Mesenchymal stem cell (in vitro differentiated cells and primary cell): Measurements from ENCODE around the gene PPDPF.

ENCODE experiments used
- DNase-seq: peaks from one replicate; pipeline ENCODE4 v3.0.0-alpha.2; 2013
- H2AFZ ChIP-seq: one replicate; pipeline ENCODE4 v1.6.1; 2013; ENCODE audit warnings: low read depth, mild to moderate bottlenecking, control low read depth, inconsistent platforms, low read length, moderate library complexity
- H2AK5ac ChIP-seq: 2 replicates; pipeline ENCODE4 v1.6.1; 2013; ENCODE audit warnings: low read length, moderate library complexity, mild to moderate bottlenecking, inconsistent platforms; ENCODE audit not compliant: severe bottlenecking
- H2BK120ac ChIP-seq: one replicate; pipeline ENCODE4 v1.6.1; 2013; ENCODE audit warnings: low read depth, mild to moderate bottlenecking, inconsistent platforms, low read length, moderate library complexity
- H2BK12ac ChIP-seq, 2 experiments: one replicate each; pipeline ENCODE4 v1.6.1; 2013; ENCODE audit warnings: inconsistent platforms in 2 of 2, low read length in 2 of 2, mild to moderate bottlenecking in 2 of 2, moderate library complexity in 2 of 2, control low read depth in 1 of 2
- H2BK15ac ChIP-seq: one replicate; pipeline ENCODE4 v1.6.1; 2013; ENCODE audit warnings: mild to moderate bottlenecking, low read depth, inconsistent platforms; ENCODE audit not compliant: poor library complexity, severe bottlenecking
- H2BK5ac ChIP-seq: 2 replicates; pipeline ENCODE4 v1.6.1; 2013; ENCODE audit warnings: low read depth, mild to moderate bottlenecking, low read length, control low read depth, inconsistent platforms; ENCODE audit not compliant: poor library complexity, severe bottlenecking
- H3K14ac ChIP-seq, 2 experiments: one replicate each; pipeline ENCODE4 v1.6.1; 2013; ENCODE audit warnings: inconsistent platforms in 2 of 2, low read length in 2 of 2, control low read depth in 1 of 2, mild to moderate bottlenecking in 1 of 2, moderate library complexity in 1 of 2
- H3K18ac ChIP-seq, 2 experiments: one replicate each; pipeline ENCODE4 v1.6.1; 2013; ENCODE audit warnings: inconsistent platforms in 2 of 2, low read length in 2 of 2, control low read depth in 1 of 2, low read depth in 1 of 2, mild to moderate bottlenecking in 1 of 2
- H3K23ac ChIP-seq, 2 experiments: one replicate each; pipeline ENCODE4 v1.6.1; 2013; ENCODE audit warnings: inconsistent platforms in 2 of 2, low read length in 2 of 2, mild to moderate bottlenecking in 2 of 2, moderate library complexity in 2 of 2, control low read depth in 1 of 2
- H3K27ac ChIP-seq: 2 replicates; pipeline ENCODE4 v1.5.1; 2013; ENCODE audit warnings: mild to moderate bottlenecking, moderate library complexity, low read length, control low read depth, inconsistent platforms; ENCODE audit not compliant: poor library complexity, severe bottlenecking
- H3K27me3 ChIP-seq, 2 experiments: 2 replicates each; pipeline versions ENCODE4 v1.6.1 to v1.7.0; 2013; ENCODE audit warnings: low read length in 2 of 2, mild to moderate bottlenecking in 2 of 2, moderate library complexity in 2 of 2, control low read depth in 1 of 2, inconsistent platforms in 1 of 2; ENCODE audit not compliant: control insufficient read depth in 1 of 2, insufficient read depth in 1 of 2
- H3K36me3 ChIP-seq, 2 experiments: 2 replicates each; pipeline versions ENCODE4 v1.6.1 to v1.7.0; 2013; ENCODE audit warnings: low read length in 2 of 2, control low read depth in 1 of 2, inconsistent platforms in 1 of 2, low read depth in 1 of 2, mild to moderate bottlenecking in 1 of 2; ENCODE audit not compliant: insufficient read depth in 2 of 2, control insufficient read depth in 1 of 2
- H3K4ac ChIP-seq, 2 experiments: one replicate each; pipeline ENCODE4 v1.6.1; 2013; ENCODE audit warnings: inconsistent platforms in 2 of 2, low read length in 2 of 2, mild to moderate bottlenecking in 2 of 2, moderate library complexity in 2 of 2, control low read depth in 1 of 2, low read depth in 1 of 2
- H3K4me1 ChIP-seq: 2 replicates; pipeline ENCODE4 v1.6.1; 2013; ENCODE audit warnings: low read depth, low read length, control low read depth; ENCODE audit not compliant: control insufficient read depth, insufficient read depth
- H3K4me2 ChIP-seq: 2 replicates; pipeline ENCODE4 v1.6.1; 2013; ENCODE audit warnings: low read length, mild to moderate bottlenecking, inconsistent platforms; ENCODE audit not compliant: poor library complexity, severe bottlenecking
- H3K4me3 ChIP-seq, 2 experiments: 2 replicates each; pipeline versions ENCODE4 v1.5.1 to v1.7.0; 2013; ENCODE audit warnings: low read length in 2 of 2, mild to moderate bottlenecking in 2 of 2, control low read depth in 1 of 2, low read depth in 1 of 2; ENCODE audit not compliant: insufficient read depth in 1 of 2
- H3K79me1 ChIP-seq: replicated peaks from 2 replicates; pipeline ENCODE4 v1.6.1; 2013; ENCODE audit warnings: mild to moderate bottlenecking, control low read depth, low read length, inconsistent platforms; ENCODE audit not compliant: poor library complexity, severe bottlenecking
- H3K9ac ChIP-seq: 2 replicates; pipeline ENCODE4 v1.7.0; 2013; ENCODE audit warnings: mild to moderate bottlenecking, low read length, moderate library complexity
- H3K9me3 ChIP-seq: 2 replicates; pipeline ENCODE4 v1.7.0; 2013; ENCODE audit warnings: mild to moderate bottlenecking, low read length; ENCODE audit not compliant: control insufficient read depth
- H4K8ac ChIP-seq: one replicate; pipeline ENCODE4 v1.6.1; 2013; ENCODE audit warnings: inconsistent platforms, mild to moderate bottlenecking, low read length, moderate library complexity
- H4K91ac ChIP-seq: one replicate; pipeline ENCODE4 v1.6.1; 2013; ENCODE audit warnings: mild to moderate bottlenecking, low read length, inconsistent platforms
- WGBS: methylation state at CpG from one replicate; pipeline ENCODE4 v1.1.7; 2013; ENCODE audit warnings: mixed read lengths; 5-methylcytosine and 5-hydroxymethylcytosine counted together

PPDPF gene

DNA sequence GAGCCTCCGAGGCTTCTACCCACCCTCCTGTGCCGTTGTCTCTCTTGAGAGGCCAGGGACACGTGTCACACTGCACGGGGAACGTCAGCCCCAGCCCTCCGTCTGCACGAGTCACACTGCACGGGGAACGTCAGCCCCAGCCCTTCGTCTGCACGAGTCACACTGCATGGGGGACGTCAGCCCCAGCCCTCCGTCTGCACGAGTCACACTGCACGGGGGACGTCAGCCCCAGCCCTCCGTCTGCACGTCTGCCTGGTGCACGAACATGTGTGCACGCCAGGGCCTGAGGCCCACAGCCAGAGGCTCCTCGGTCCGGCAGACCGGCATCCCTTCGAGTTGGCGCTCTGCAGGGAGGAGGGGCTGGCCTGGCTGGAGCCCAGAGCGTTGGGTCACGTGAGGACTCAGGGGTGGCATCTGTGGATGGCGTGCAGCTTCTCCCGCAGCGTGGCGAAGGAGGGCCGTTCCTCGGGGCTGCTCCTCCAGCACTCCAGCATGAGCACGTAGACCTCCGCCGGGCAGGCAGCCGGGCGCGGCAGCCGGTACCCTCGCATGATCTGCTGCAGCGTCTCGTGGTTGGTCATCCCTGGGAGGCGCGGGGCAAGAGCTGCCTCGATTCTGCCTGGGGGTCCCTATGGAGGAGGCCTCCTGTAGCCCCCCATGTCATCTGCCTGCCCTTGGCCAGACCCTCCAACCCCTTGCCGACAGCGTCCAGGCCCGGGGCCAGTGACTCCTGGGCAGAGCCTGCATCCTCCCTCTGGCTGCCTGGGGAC is 20.0 kb downstream of the PPDPF start:
- Histone ChIP-seq H2BK5ac (no peak overlapping the region), H3K4me3 (no peak overlapping the region), H3K14ac (no peak overlapping the region), H3K27me3 (peaks cover 0 to 60% of the 10 kb centered on the region in 2 experiments), H2BK120ac (no peak overlapping the region), H4K8ac (no peak overlapping the region), H3K9ac (no peak overlapping the region), H3K4ac (no peak overlapping the region), H3K4me2 (no peak overlapping the region), H2BK12ac (peak overlapping the region in 1 of 2 experiments; percentile 24), H2AFZ (peak overlapping the region; percentile 19), H3K18ac (no peak overlapping the region), H3K79me1 (no peaks in the 10 kb centered on the region), H2AK5ac (no peak overlapping the region), H3K4me1 (peaks cover 38% of the 10 kb centered on the region), H3K36me3 (no peaks in the 10 kb centered on the region), H3K27ac (no peak overlapping the region), H3K9me3 (no peaks in the 10 kb centered on the region), H3K23ac (no peak overlapping the region), H2BK15ac (no peak overlapping the region), H4K91ac (peak overlapping the region; percentile 22)
- DNase-seq = peak; percentile 50
- WGBS = 68% methylated on average over 49 of the region's 49 CpGs

GRCh38 chr20:63541371-63541770 is 20.8 kb downstream of the PPDPF start:
- Histone ChIP-seq H3K18ac (no peak overlapping the region), H3K9me3 (no peaks in the 10 kb centered on the region), H3K23ac (no peak overlapping the region), H2BK12ac (no peak overlapping the region), H3K27ac (no peak overlapping the region), H4K8ac (no peak overlapping the region), H3K36me3 (no peaks in the 10 kb centered on the region), H4K91ac (no peak overlapping the region), H2BK120ac (no peak overlapping the region), H3K4me1 (peaks cover 34% of the 10 kb centered on the region), H3K79me1 (no peaks in the 10 kb centered on the region), H3K4ac (no peak overlapping the region), H3K4me3 (no peak overlapping the region), H3K4me2 (no peak overlapping the region), H2AK5ac (no peak overlapping the region), H3K14ac (no peak overlapping the region), H2BK5ac (no peak overlapping the region), H2AFZ (no peak overlapping the region), H3K27me3 (peaks cover 0 to 65% of the 10 kb centered on the region in 2 experiments), H3K9ac (no peak overlapping the region), H2BK15ac (no peak overlapping the region)
- no peak for DNase-seq
- WGBS = 91% methylated on average over 27 of the region's 28 CpGs

GRCh38 chr20:63542031-63542559 is 21.5 kb downstream of the PPDPF start:
- WGBS = 90% methylated on average over 36 of the region's 36 CpGs
- H4K91ac ChIP-seq = no peak overlapping the region
- no peaks in the 10 kb centered on the region for H3K79me1 ChIP-seq
- H2BK120ac ChIP-seq = no peak overlapping the region
- no peak overlapping the region for H3K4me3 ChIP-seq
- no peak overlapping the region for H2AFZ ChIP-seq
- H4K8ac ChIP-seq = no peak overlapping the region
- no peak overlapping the region for H3K4me2 ChIP-seq
- no peaks in the 10 kb centered on the region for H3K9me3 ChIP-seq
- H2BK5ac ChIP-seq = no peak overlapping the region
- peaks cover 0 to 67% of the 10 kb centered on the region in 2 experiments for H3K27me3 ChIP-seq
- DNase-seq = no peak
- H3K9ac ChIP-seq = no peak overlapping the region
- no peak overlapping the region for H3K14ac ChIP-seq
- no peak overlapping the region for H3K27ac ChIP-seq
- no peak overlapping the region for H3K23ac ChIP-seq
- H2AK5ac ChIP-seq = no peak overlapping the region
- H2BK15ac ChIP-seq = no peak overlapping the region
- H3K4ac ChIP-seq = no peak overlapping the region
- H3K36me3 ChIP-seq = no peaks in the 10 kb centered on the region
- no peak overlapping the region for H3K18ac ChIP-seq
- no peak overlapping the region for H2BK12ac ChIP-seq
- H3K4me1 ChIP-seq = peaks cover 34% of the 10 kb centered on the region

DNA sequence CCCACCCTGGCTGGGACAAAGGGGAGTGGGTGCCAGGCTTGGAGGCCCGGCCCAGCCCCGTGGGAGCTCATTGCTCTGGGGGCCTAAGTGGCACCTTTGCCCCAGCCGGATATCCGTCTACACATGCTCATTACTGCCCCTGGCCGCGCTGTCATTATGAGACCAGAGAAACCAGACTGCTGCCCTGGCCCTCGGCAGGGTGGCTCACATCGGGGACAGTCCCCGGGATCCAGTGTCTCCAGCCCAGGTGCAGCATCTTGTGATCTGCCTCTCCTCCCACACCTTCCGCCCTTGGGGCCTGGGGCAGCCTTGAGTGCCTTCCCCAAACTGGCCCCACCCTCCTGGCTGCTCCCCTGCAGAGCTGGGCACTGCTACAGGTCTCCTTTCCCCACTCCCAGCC is 22.1 kb downstream of the PPDPF start:
- Histone ChIP-seq H3K36me3 (no peaks in the 10 kb centered on the region), H4K8ac (no peak overlapping the region), H2BK5ac (no peak overlapping the region), H3K4me3 (no peak overlapping the region), H2BK12ac (no peak overlapping the region), H3K27ac (no peak overlapping the region), H3K18ac (no peak overlapping the region), H2BK15ac (peak overlapping the region; percentile 3), H3K4me2 (no peak overlapping the region), H4K91ac (no peak overlapping the region), H2AK5ac (no peak overlapping the region), H3K9me3 (no peaks in the 10 kb centered on the region), H3K9ac (no peak overlapping the region), H2AFZ (no peak overlapping the region), H2BK120ac (no peak overlapping the region), H3K79me1 (no peaks in the 10 kb centered on the region), H3K23ac (no peak overlapping the region), H3K4ac (no peak overlapping the region), H3K14ac (no peak overlapping the region), H3K27me3 (peaks cover 0 to 71% of the 10 kb centered on the region in 2 experiments), H3K4me1 (peaks cover 32% of the 10 kb centered on the region)
- WGBS = 93% methylated on average over 10 of the region's 10 CpGs
- no peak for DNase-seq
